Stimulated activated CD4-positive, alpha-beta T cell treated with anti-CD3 and anti-CD28 coated beads, Interleukin-2, amount 100 ng/mL, for 48 hours (primary cell): ENCODE measurements around the gene VPS4A.

Experiments
- DNase-seq, 2 donors: peaks; one replicate each; pipeline ENCODE4 v3.0.0-alpha.2; 2020

Gene VPS4A

DNA sequence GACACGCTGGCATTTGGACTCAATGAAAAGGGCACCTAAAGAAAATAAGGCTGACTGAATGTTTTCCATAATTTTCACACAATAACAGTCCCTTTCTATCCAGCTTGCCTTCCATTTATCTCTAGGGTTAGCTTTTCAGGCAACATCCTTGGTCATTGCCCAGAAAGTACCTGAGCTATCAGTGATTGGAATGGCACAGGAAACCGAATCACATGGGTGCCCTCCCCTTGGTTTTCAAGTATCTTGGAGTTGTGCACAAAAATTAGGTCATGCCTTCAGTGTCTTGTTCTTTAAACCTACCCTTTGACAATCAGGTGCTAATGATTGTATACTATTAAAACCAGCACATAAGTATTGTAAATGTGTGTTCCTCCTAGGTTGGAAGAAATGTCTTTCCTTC is 3.3 kb upstream of the VPS4A start:
- no peak for DNase-seq

DNA sequence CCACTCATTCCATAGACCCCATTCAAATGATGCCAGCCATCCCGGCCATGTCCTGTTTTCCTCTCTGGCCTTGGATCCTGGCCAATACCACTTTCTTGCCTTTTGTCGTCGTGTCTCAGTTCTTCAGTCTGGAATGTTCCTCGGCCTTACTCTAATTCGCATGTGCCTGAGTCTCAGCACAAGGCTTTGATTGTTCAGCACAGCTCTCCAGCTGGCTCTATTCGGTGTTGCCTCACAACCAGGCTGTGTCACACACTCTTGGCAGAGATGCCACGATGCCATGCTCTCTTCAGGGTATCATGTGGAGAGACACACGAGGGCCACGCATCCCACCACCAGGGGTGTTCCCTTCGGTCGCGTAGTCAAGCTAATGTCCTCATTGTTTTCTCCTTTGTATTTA is 1.8 kb upstream of the VPS4A start:
- DNase-seq: no peak

DNA sequence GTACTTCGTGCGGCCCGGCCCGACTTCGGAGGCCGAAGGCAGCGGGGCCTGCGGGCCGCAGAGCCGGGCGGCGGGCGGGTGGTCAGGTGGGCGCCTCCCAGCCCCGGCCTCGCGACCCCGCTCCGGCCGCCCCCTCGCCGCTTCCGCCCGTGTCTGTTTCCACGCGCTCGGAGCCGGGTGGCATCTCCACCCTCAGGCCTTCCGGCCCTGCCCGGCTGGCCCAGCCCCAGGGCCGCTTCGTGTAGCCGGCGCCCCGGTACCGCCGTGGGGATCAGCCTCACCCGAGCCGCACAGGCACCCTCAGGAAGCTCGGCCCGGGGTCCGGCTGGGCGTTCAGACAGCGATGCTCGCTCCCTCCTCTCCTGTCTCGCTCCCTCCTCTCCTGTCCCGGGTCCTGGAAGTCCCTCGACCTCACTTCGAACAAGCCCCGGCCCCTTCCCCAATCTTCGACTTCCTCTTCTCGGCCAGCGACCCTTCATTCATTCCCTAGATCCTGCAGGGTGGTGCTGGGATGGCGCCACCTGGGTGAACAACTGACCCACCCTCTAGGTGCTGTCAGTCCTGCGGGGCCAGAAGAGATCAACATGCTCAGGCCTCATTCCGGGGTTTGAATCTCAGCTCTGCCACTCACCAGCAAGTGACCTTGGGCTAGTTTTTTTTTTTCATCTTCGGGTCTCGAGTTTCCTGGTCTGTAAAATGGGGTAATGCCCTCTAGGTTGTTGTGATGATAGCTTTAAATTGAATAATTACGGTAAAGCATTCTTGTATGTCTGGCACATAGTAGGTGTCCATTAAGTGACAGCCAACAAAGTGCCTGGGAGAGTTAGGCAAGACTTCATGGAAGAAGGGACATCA is 610 bp downstream of the VPS4A start:
- peak; percentile 28 to 41 for DNase-seq

DNA sequence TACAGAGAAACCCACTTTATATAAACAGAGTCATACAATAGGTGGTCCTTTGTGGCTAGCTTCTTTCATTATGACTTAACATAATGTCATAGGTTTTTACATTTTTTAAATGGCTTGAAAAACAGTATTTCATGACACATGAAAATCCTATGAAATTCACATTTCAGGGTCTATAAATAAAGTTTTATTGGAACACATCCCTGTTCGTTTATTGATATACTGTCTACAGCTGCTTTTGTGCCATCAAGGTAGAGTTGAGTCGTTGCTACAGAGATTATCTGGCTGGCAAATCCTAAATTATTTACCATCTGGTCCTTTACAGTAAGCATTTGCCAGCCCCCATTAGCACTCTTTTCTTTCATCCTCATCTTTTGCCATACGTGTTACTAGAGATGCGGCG is 2.3 kb downstream of the VPS4A start:
- no peak for DNase-seq

DNA sequence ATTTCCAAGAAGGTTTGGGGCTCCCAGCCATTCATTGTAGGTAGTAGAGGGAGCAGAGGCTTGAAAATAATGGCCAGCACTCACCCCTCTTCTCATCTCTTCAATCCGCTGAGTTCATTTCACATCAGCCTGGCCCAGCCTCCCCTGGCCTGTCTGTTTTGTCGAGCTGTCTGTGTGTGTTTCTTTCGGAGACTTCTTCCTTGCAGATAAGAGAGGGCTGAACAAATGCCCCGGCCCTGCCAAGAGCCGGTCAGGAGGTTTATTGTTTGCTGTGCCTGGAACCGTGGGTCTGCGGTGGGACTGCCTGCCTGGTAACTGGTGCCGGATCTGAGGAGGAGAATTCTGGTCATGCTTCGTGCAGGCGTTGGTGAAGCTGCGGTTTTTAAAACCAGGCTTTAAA is 3.4 kb downstream of the VPS4A start:
- DNase-seq: no peak

DNA sequence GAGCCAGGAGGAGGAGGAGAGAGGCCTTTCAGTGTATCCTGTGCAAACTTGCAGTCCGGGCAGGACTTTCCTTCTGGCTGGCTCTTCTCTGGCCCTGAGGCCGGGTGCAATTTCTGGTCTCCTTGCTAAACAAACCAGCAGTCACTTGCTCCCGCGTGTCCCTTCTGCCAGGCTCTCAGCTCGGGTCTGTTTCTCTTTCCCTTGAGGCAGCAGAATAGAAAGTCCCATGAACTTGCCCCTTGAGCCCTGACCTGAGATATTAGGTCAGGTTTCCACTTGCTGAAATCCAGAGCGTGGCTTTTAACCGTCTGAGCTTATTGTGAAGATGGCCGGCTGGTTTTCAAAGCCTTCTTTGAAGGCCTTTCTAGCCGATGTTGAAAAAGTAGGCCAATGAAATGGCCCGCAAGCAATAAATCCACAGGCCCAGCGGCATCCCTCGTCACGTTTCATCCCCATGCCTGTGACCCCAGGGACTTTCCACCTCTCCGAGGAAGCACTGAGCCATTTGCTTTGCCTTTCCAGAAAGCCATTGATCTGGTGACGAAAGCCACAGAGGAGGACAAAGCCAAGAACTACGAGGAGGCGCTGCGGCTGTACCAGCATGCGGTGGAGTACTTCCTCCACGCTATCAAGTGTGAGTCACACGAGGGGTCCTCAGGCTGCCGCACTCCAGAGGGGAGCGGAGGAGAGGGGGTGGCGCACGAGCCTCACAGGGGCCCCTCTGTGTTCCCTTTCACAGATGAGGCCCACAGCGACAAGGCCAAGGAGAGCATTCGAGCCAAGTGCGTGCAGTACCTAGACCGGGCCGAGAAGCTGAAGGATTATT is 4.5 kb downstream of the VPS4A start:
- DNase-seq: no peak

DNA sequence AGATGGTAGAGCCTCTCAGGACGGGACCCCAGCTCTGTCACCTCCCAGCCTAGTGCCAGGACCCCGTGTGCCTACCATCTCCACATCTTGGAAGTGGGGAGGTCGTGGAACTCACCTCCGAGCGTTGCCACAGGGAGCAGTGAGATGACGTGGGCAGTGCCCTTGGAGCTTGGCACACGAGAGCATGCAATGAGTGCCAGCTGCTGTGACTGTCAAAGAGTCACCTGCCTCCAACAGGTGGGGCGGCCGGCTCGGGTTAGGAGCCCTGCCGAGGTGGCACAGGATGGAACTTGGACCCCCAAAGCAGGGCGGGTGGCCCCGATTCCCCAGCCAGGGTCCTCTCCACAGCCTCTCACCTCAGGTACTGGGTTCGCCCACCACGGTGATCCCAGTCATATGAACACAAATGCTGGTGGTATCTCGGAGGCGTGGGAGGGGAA is 5.5 kb downstream of the VPS4A start:
- no peak for DNase-seq

DNA sequence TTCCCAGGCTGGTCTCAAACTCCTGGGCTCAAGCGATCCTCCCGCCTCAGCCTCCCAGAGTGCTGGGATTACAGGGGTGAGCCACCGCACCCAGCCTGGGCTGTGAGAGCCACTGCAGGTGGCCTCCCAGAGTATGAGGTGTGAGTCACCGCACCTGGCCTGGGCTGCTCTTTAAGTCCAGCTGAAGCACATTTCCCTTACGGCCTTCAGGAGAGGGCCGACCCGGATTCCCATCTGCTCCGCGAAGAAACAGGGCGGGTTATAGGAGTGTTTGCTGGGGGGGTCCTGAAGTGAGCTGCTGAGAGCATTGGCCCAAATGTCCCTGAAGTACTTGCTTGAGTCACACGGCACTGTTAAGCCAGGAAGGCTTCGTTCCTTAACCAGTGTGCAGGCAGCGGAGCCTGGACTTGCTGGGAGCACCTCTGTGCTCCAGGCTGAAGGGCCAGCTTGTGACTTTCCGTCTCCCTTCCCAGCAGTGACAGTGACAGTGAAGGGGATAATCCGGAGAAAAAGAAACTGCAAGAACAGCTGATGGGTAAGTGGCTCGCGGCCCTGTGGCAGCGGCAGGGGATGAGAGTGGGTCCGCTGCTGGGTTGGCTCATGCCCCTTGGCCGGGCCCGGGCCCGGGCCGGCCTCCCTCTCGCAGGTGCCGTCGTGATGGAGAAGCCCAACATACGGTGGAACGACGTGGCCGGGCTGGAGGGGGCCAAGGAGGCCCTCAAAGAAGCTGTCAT is 7.2 kb downstream of the VPS4A start:
- no peak for DNase-seq

DNA sequence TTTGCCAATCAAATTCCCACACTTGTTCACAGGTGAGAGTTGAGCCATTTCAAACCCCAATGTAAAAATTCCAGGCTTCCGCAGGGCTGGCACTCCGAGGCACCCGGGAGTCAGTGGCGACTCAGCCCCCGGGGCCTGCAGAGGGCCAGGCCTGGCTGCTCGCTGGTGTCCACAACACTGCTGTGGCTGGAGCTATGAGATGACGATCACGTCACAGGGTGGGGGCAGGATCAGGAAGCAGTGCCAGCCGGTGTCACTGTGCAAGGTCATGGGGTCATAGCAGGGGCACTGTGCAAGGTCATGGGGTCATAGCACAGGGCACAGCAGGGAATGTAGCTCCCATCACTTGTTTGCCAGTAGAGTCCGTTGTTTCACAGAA is 7.8 kb downstream of the VPS4A start:
- no peak for DNase-seq

DNA sequence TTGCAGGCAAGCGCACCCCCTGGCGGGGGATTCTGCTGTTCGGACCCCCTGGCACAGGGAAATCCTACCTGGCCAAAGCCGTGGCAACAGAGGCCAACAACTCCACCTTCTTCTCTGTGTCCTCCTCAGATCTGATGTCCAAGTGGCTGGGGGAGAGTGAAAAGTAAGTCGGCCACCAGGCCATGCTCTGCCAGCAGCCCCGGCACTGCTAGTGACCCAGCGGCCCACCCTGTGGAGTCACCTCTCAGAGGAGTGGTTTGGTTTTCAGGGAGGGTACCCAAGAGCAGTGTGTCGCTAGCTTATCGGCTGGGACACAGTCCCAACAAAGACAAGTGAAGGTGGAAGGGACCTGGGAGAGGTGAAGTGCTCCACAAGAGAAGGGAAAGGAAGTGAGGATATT is 8.2 kb downstream of the VPS4A start:
- DNase-seq: no peak

DNA sequence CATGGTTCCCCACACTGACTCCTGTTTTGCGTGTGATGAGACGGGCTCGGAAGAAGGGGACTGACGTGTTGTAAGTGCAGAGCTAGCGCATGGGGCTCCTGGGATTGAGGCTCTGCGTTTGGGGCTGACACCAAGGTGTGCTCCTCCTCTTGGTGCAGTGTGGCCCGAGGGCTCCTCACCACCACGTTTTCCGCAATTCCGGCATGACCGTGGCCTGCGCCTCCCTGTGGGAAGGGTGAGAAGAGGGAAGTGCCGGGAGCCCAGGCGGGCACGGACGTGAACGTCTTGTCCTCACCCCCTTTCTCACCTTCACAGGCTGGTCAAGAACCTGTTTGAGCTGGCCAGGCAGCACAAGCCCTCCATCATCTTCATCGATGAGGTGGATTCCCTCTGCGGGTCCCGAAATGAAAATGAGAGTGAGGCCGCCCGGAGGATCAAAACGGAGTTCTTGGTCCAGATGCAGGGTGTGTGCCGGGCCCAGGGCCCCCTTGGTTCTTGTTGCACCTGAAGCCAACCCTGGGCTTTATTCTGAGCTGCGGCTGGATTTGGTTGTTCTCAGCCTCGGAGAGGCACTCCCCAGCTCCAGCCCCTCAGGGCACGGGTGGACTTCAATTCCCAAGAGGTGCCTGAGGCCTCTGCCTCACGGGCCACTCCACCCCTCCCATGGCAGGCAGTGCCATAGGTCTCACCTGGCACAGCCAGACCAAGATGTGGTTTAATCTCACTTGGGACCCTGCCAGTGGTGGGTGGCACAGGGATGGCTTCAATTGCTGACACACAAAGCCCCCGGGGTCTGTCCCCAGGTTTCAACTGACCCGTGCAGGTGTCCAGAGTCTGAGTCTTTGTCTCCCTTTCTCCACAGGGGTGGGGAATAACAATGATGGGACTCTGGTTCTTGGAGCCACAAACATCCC is 8.9 kb downstream of the VPS4A start:
- DNase-seq: no peak

DNA sequence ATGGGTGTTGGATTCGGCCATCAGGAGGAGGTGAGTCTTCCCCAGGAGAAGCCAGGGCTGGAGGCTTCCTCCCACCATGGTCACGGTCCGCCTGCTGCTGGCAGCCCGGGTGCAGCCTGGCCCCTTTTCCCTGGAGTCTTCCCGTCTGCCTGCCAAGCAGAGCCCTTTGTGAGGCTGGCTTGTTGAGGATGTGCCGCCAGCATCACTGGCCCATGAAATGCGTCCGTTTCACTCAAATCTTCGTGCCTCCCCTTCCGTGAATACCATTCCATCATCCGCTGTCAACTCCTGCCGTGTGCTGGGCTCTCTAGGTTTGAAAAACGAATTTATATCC is 9.6 kb downstream of the VPS4A start:
- DNase-seq: no peak

DNA sequence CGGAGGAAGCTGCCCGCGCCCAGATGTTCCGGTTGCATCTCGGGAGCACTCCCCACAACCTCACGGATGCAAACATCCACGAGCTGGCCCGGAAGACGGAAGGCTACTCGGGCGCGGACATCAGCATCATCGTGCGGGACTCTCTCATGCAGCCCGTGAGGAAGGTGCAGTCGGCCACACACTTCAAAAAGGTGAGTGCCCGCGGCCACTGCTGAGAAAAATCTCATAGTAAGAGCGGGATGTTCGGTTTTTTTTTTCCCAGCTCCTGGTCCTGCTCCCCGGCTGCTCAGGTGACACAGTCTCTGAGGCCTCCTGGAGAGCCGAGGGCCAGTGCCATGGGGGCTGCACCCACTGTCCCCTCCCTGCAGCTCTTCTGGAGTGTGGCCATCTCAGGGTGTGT is 9.9 kb downstream of the VPS4A start:
- DNase-seq: no peak

DNA sequence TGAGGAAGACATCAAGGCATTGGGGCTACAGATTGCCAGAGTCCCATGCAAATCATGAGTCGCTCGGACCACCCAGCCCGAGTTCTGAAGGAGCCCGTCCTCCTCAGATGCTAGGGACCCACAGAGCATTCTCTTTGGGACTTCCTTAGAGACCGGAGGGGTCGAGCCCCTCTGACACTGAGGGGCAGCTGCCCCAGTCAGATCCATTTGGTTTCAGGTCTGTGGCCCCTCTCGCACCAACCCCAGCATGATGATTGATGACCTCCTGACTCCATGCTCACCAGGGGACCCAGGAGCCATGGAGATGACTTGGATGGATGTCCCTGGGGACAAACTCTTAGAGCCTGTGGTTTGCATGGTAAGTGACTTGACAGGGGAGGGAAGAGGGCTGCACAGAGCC is 11.2 kb downstream of the VPS4A start:
- DNase-seq: no peak

DNA sequence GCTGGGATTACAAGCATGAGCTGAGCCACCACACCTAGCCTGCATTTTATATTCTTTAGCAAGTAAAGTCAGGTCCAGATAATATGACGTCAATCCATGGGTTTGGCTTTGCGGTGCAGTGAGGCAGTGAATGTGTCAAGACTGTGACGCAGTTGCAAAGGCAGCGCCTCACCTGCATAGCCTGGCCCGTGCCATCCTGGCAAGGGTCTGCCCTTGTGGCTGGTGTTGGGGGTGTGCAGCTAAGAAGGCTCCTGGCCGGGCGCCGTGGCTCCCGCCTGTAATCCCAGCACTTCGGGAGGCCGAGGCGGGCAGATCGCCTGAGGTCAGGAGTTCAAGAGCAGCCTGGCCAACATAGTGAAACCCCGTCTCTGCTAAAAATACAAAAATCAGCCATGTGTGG is 12.3 kb downstream of the VPS4A start:
- DNase-seq: no peak

DNA sequence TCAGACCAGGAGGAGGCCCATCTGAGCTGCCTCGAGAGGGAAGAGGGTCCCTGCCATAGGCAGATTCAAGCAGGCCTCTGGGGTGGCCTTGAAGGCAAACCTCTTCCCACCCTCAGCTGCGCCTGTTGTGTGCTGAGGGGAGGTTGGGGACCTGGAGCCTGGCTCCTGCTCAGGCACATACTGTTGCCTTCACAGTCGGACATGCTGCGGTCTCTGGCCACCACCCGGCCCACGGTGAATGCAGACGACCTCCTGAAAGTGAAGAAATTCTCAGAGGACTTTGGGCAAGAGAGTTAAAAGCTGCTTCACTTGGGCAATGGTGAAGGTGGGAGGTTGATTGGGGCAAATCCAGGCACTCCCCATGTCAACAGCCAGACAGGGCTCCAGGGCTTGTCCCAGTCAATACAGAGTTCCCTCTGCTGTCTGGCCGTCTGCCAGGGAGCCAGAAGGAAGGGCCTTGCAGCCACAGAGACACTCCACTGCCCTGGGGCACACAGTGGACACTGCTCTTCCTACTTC is 12.9 kb downstream of the VPS4A start:
- no peak for DNase-seq

DNA sequence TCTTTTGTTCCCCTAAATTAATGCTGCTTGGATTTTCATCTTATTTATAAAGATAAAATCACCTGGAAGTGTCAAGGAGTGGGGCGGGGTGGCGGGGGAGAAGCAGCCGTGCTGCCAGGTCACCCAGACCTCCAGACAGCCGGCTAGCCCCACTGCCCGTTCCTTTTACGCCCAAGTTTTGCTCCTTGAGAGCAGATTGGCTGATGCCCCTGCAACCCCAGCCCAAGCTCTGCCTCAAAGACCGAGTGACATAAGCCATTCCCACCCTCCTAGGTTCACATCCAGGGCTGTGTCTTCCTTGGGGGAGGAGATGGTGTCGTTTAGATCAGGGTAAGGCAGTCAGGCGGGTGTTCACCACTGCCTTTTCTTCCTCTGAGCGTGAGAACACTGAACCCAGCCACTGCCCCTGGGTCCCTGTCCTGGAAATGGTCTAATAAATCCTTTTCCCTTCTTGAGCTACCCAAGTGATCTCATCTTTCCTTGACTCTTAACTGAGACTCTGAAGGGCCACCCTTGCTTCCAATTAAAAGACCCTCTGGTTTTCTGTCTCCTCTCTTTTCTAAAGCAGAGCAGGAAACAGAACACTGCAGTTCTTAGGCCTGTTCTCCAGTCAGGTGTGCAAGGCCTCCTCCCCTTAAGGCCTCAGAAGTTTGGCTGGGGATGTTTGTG is 13.6 kb downstream of the VPS4A start:
- no peak for DNase-seq

DNA sequence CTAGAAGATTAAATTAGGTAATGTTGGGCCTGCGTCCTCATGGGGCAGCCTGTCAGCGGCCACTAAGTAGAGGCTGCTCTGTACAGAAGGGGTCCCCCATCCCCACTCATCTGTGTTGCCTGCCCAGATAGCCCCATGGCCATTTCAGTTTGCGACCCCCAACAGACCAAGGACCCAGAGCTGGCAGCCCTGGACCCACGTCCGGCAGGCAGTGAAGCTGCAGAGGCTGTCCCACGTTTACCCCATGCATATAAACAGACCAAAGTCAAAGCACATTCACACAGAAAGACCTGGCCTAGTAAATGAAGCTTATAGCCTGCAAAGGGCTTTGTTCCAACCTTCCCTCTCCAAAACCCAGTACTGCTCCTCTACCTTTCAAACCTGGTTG is 14.6 kb downstream of the VPS4A start:
- no peak for DNase-seq

DNA sequence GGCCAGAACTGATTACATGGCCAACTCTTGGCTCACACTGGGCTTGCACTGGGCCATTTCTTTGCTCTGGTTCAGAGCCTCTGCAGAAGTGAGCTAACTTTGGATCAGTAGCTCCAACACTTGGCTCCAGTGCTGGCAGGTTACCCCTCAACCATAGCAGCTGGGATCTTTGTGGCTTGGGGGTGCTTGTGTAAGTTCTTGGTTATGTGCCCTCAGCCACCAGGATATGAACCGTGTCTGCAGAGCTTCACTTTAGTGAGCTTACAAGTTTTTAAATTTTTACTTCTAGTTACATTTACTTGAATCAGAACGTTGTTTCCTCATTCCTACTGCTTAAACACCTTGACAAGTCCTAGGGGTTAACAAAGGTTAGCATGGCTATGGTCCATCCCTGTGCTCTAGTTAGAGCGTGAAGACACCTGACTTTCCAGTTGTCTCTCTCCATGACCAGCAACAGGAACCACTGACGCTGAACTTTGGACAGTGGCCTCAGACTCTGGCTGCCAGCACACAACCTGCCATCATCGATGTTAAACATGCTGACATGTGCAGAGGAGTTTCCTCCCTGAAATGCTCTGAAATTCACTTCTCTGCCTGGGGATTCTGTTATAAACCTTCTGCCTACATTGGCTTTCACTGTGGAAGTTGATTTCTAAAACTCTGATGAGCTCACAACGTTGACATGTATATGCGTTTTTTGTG is 15.2 kb downstream of the VPS4A start:
- no peak for DNase-seq

DNA sequence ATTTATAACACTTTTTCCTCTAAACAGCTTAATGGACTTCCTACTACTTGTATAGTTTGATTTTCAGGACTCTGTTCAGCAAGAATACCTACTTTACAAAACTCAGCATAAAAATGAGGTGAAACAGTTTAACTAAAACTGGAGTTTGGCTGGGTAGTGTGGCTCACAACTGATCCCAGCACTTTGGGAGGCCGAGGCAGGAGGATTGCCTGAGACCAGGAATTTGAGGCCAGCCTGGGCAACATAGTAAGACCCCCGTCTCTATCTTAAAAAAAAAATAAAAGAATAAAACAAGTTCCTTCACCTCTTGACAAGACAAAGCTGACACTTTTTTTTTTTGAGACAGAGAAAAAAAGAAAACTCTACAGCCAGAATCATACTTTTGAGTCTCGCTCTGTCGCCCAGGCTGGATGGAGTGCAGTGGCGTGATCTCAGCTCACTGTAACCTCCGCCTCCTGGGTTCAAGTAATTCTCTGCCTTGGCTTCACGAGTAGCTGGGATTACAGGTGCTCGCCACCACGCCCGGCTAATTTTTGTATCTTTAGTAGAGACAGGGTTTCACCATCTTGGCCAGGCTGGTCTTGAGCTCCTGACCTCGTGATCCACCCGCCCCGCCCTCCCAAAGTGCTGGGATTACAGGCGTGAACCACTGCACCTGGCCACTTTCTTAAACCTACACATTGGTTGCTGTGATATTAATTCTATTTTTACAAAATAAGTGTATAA is 16.6 kb downstream of the VPS4A start:
- no peak for DNase-seq
